Measurements from ENCODE around the gene ARHGAP21. TPM values are rescaled to one million over a fixed set of nuclear protein-coding genes. Genes with fewer than 3 reads are reported as not detected.

Gene ARHGAP21
- total and polyA plus RNA-seq, 2 donors (not counting 1 experiment from before 2014, with no cell fraction given) = 5.3 to 25.5 TPM

GRCh38 chr10:24597961-24598360 is 125.7 kb downstream of the ARHGAP21 start:
- no peak overlapping the region for H3K27ac Mint-ChIP-seq
- Histone ChIP-seq H3K4me3 (ENCODE audit: control extremely low read depth in 1 of 5, extremely low read depth in 1 of 5, insufficient read depth in 1 of 5, low read depth in 2 of 5, low read length in 4 of 5) (no peak overlapping the region), H3K4me1 (ENCODE audit: control insufficient read depth in 2 of 2, insufficient read depth in 2 of 2, low read length in 2 of 2) (no peaks in the 10 kb centered on the region), H3K27ac (ENCODE audit: low read length in 2 of 2) (no peak overlapping the region), H4K20me1 (ENCODE audit: control insufficient read depth, insufficient read depth, low read length, poor library complexity, severe bottlenecking) (no peaks in the 10 kb centered on the region), H3K9ac (ENCODE audit: low read length) (no peak overlapping the region), H2AFZ (ENCODE audit: insufficient read depth, low read depth, low read length, poor library complexity, severe bottlenecking) (no peak overlapping the region), H3K4me2 (replicated peaks; ENCODE audit: low read depth, low read length, poor library complexity, severe bottlenecking) (no peak overlapping the region), H3K9me3 (ENCODE audit: control extremely low read depth in 1 of 3, control insufficient read depth in 2 of 3, insufficient read depth in 1 of 3, low read length in 2 of 3) (no peaks in the 10 kb centered on the region), H3K36me3 (replicated peaks in 1 of 2; ENCODE audit: control extremely low read depth in 1 of 2, control insufficient read depth in 1 of 2, extremely low read depth in 1 of 2, insufficient read depth in 2 of 2, low read length in 1 of 2) (no peaks in the 10 kb centered on the region), H3K27me3 (replicated peaks in 1 of 4; ENCODE audit: control extremely low read depth in 1 of 4, control insufficient read depth in 3 of 4, insufficient read depth in 4 of 4, low read length in 3 of 4) (no peaks in the 10 kb centered on the region), H3K79me2 (ENCODE audit: control insufficient read depth, insufficient read depth, low read length) (no peaks in the 10 kb centered on the region)
- no peaks in the 10 kb centered on the region for H3K27me3 Mint-ChIP-seq
- no peaks in the 10 kb centered on the region for H3K4me1 Mint-ChIP-seq
- TF ChIP-seq, protein P1, sequence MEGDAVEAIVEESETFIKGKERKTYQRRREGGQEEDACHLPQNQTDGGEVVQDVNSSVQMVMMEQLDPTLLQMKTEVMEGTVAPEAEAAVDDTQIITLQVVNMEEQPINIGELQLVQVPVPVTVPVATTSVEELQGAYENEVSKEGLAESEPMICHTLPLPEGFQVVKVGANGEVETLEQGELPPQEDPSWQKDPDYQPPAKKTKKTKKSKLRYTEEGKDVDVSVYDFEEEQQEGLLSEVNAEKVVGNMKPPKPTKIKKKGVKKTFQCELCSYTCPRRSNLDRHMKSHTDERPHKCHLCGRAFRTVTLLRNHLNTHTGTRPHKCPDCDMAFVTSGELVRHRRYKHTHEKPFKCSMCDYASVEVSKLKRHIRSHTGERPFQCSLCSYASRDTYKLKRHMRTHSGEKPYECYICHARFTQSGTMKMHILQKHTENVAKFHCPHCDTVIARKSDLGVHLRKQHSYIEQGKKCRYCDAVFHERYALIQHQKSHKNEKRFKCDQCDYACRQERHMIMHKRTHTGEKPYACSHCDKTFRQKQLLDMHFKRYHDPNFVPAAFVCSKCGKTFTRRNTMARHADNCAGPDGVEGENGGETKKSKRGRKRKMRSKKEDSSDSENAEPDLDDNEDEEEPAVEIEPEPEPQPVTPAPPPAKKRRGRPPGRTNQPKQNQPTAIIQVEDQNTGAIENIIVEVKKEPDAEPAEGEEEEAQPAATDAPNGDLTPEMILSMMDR (IDR thresholded peaks at IDR 0.05) = no peak
- TF ChIP-seq EZH2 (IDR thresholded peaks at IDR 0.05; ENCODE audit: borderline replicate concordance, insufficient read depth, low read depth, low read length, poor library complexity, severe bottlenecking) = no peak
- DNase-seq = no peak
- ChIA-PET CTCF (interaction anchor here (0.9 kb wide), 1 partner anchor 19 kb away, joined by 3 read pairs; no protein-coding TSS in a partner anchor), POLR2A (no interaction called here)
- WGBS (ENCODE audit: insufficient coverage) = no CpG with 5 or more reads among the region's 3 CpGs
- intact Hi-C loops (cut with micrococcal nuclease) = no loop called here
- no peak for ATAC-seq (ENCODE audit: low read depth)
- no peaks in the 10 kb centered on the region for H3K9me3 Mint-ChIP-seq (ENCODE audit: insufficient read depth)
- H3K4me3 Mint-ChIP-seq = no peak overlapping the region

DNA sequence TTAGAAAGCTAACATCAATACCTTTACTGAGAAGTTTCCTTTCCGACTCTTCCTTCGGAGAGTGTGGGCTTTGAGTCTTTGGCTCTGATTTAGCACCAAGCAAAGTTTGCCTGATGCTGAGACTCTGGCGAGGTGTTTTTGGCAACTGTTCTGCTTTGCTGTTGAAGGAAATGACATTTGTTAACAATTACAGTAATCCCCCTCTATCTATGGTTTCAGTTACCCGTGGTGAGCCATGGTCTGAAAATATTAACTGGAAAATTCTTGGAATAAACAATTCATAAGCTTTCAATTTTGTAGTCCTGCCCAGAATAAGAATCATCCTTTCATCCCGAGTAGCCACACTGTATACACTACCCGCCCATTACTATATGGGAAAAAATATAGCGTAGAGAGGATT is 126.3 kb downstream of the ARHGAP21 start:
- H3K4me3 ChIP-seq (ENCODE audit: control extremely low read depth in 1 of 5, extremely low read depth in 1 of 5, insufficient read depth in 1 of 5, low read depth in 2 of 5, low read length in 4 of 5) = no peak overlapping the region
- H3K27me3 ChIP-seq (replicated peaks in 1 of 4; ENCODE audit: control extremely low read depth in 1 of 4, control insufficient read depth in 3 of 4, insufficient read depth in 4 of 4, low read length in 3 of 4) = no peaks in the 10 kb centered on the region
- no peaks in the 10 kb centered on the region for H3K9me3 Mint-ChIP-seq (ENCODE audit: insufficient read depth)
- no peak overlapping the region for H3K9ac ChIP-seq (ENCODE audit: low read length)
- WGBS (ENCODE audit: insufficient coverage) = no CpG with 5 or more reads among the region's 7 CpGs
- POLR2A ChIA-PET = no interaction called here
- ATAC-seq (ENCODE audit: low read depth) (no peak), DNase-seq (no peak)
- H3K9me3 ChIP-seq (ENCODE audit: control extremely low read depth in 1 of 3, control insufficient read depth in 2 of 3, insufficient read depth in 1 of 3, low read length in 2 of 3) = no peaks in the 10 kb centered on the region
- no peaks in the 10 kb centered on the region for H3K4me1 Mint-ChIP-seq
- no peak overlapping the region for H3K27ac Mint-ChIP-seq
- CTCF ChIA-PET = interaction anchor here (0.7 to 0.9 kb wide), 2 partner anchors 20 to 109 kb away, joined by 3 to 4 read pairs; no protein-coding TSS in a partner anchor
- H3K79me2 ChIP-seq (ENCODE audit: control insufficient read depth, insufficient read depth, low read length) = no peaks in the 10 kb centered on the region
- H3K4me2 ChIP-seq (replicated peaks; ENCODE audit: low read depth, low read length, poor library complexity, severe bottlenecking) = no peak overlapping the region
- no peak overlapping the region for H2AFZ ChIP-seq (ENCODE audit: insufficient read depth, low read depth, low read length, poor library complexity, severe bottlenecking)
- intact Hi-C loops (cut with micrococcal nuclease) = no loop called here
- no peak for TF ChIP-seq EZH2 (IDR thresholded peaks at IDR 0.05; ENCODE audit: borderline replicate concordance, insufficient read depth, low read depth, low read length, poor library complexity, severe bottlenecking)
- TF ChIP-seq, protein P1 (IDR thresholded peaks at IDR 0.05) = no peak
- no peaks in the 10 kb centered on the region for H3K27me3 Mint-ChIP-seq
- H3K27ac ChIP-seq (ENCODE audit: low read length in 2 of 2) = no peak overlapping the region
- H3K4me1 ChIP-seq (ENCODE audit: control insufficient read depth in 2 of 2, insufficient read depth in 2 of 2, low read length in 2 of 2) = no peaks in the 10 kb centered on the region
- no peaks in the 10 kb centered on the region for H3K36me3 ChIP-seq (replicated peaks in 1 of 2; ENCODE audit: control extremely low read depth in 1 of 2, control insufficient read depth in 1 of 2, extremely low read depth in 1 of 2, insufficient read depth in 2 of 2, low read length in 1 of 2)
- H3K4me3 Mint-ChIP-seq = no peak overlapping the region
- no peaks in the 10 kb centered on the region for H4K20me1 ChIP-seq (ENCODE audit: control insufficient read depth, insufficient read depth, low read length, poor library complexity, severe bottlenecking)

All from B cell (primary cell).